ENCODE results near the gene KSR1. TPM values are rescaled to one million over a fixed set of nuclear protein-coding genes. Genes with fewer than 3 reads are reported as not detected.

KSR1 gene
- total RNA-seq, 1 donor from 2014 or later: 90.2 TPM

GRCh38 chr17:27571563-27572352 lies 115.5 kb downstream of the KSR1 start:
- Histone ChIP-seq H3K27ac (ENCODE audit: low read depth, low read length) (no peak overlapping the region), H3K27me3 (ENCODE audit: insufficient read depth, low read length) (no peaks in the 10 kb centered on the region), H3K4me1 (ENCODE audit: insufficient read depth, low read length) (peaks cover 24% of the 10 kb centered on the region), H3K4me3 (ENCODE audit: insufficient read depth, low read depth, low read length) (no peak overlapping the region), H4K20me1 (ENCODE audit: insufficient read depth, low read length) (peaks cover 25% of the 10 kb centered on the region), H2AFZ (ENCODE audit: low read depth, low read length) (no peak overlapping the region), H3K4me2 (ENCODE audit: low read length) (peak overlapping the region; percentile 31), H3K36me3 (ENCODE audit: insufficient read depth, low read length) (no peaks in the 10 kb centered on the region), H3K9ac (ENCODE audit: low read length) (no peak overlapping the region), H3K9me3 (ENCODE audit: insufficient read depth, low read depth, low read length) (no peaks in the 10 kb centered on the region), H3K79me2 (ENCODE audit: insufficient read depth, low read length) (peaks cover 70% of the 10 kb centered on the region)
- Mint-ChIP-seq H3K27ac (ENCODE audit: unreplicated experiment) (peak overlapping the region; percentile 80), H3K27me3 (ENCODE audit: low read depth, unreplicated experiment) (no peaks in the 10 kb centered on the region), H3K4me1 (ENCODE audit: low read depth, unreplicated experiment) (peaks cover 61% of the 10 kb centered on the region), H3K4me3 (ENCODE audit: unreplicated experiment) (peak overlapping the region; percentile 20), H3K36me3 (ENCODE audit: low read depth, unreplicated experiment) (peaks cover 22% of the 10 kb centered on the region), H3K9me3 (ENCODE audit: unreplicated experiment) (no peaks in the 10 kb centered on the region)
- FAIRE-seq (no peak), DNase-seq (ENCODE audit: low read depth) (no peak)
- TF ChIP-seq EZH2 (IDR thresholded peaks at IDR 0.05; ENCODE audit: insufficient read depth, low read length): no peak
- TF ChIP-seq, protein P1, sequence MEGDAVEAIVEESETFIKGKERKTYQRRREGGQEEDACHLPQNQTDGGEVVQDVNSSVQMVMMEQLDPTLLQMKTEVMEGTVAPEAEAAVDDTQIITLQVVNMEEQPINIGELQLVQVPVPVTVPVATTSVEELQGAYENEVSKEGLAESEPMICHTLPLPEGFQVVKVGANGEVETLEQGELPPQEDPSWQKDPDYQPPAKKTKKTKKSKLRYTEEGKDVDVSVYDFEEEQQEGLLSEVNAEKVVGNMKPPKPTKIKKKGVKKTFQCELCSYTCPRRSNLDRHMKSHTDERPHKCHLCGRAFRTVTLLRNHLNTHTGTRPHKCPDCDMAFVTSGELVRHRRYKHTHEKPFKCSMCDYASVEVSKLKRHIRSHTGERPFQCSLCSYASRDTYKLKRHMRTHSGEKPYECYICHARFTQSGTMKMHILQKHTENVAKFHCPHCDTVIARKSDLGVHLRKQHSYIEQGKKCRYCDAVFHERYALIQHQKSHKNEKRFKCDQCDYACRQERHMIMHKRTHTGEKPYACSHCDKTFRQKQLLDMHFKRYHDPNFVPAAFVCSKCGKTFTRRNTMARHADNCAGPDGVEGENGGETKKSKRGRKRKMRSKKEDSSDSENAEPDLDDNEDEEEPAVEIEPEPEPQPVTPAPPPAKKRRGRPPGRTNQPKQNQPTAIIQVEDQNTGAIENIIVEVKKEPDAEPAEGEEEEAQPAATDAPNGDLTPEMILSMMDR (IDR thresholded peaks at IDR 0.05; ENCODE audit: insufficient read depth, low read depth, low read length): no peak

DNA sequence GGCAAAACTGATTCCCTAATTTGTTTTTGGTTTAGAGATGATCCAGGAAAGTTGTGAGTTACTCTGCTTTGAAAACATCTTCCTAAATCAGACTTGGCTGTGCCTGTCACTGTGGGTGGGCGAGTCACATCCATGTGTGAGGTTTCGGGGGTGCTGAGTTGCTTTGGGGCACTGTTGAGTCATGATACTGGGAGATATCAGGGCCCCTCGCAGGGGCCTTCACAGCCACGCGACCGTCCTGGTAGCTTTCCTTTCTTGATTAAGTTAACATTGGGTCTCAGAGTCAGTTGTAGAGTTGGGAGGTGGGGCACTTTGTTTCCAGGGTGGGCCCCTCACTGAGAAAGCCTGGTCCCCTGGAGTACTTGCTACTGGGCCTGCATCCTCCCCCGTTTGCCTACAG lies 116.4 kb downstream of the KSR1 start:
- no peaks in the 10 kb centered on the region for H3K27me3 Mint-ChIP-seq (ENCODE audit: low read depth, unreplicated experiment)
- H3K4me1 Mint-ChIP-seq (ENCODE audit: low read depth, unreplicated experiment): peaks cover 63% of the 10 kb centered on the region
- peak overlapping the region; percentile 31 for H3K4me2 ChIP-seq (ENCODE audit: low read length)

More for the DNA sequence above, 116.4 kb downstream of the KSR1 start:
- DNase-seq (ENCODE audit: low read depth) (no peak), FAIRE-seq (no peak)
- H3K27ac ChIP-seq (ENCODE audit: low read depth, low read length): no peak overlapping the region
- no peak overlapping the region for H3K9ac ChIP-seq (ENCODE audit: low read length)
- peaks cover 70% of the 10 kb centered on the region for H3K79me2 ChIP-seq (ENCODE audit: insufficient read depth, low read length)
- no peak for TF ChIP-seq EZH2 (IDR thresholded peaks at IDR 0.05; ENCODE audit: insufficient read depth, low read length)
- TF ChIP-seq, protein P1 (IDR thresholded peaks at IDR 0.05; ENCODE audit: insufficient read depth, low read depth, low read length): no peak
- H3K27ac Mint-ChIP-seq (ENCODE audit: unreplicated experiment): peak overlapping the region; percentile 43
- H4K20me1 ChIP-seq (ENCODE audit: insufficient read depth, low read length): peaks cover 22% of the 10 kb centered on the region
- H2AFZ ChIP-seq (ENCODE audit: low read depth, low read length): no peak overlapping the region
- no peaks in the 10 kb centered on the region for H3K9me3 Mint-ChIP-seq (ENCODE audit: unreplicated experiment)
- H3K4me3 ChIP-seq (ENCODE audit: insufficient read depth, low read depth, low read length): no peak overlapping the region
- H3K4me1 ChIP-seq (ENCODE audit: insufficient read depth, low read length): peaks cover 33% of the 10 kb centered on the region
- H3K27me3 ChIP-seq (ENCODE audit: insufficient read depth, low read length): no peaks in the 10 kb centered on the region
- H3K4me3 Mint-ChIP-seq (ENCODE audit: unreplicated experiment): no peak overlapping the region
- peaks cover 19% of the 10 kb centered on the region for H3K36me3 Mint-ChIP-seq (ENCODE audit: low read depth, unreplicated experiment)
- no peaks in the 10 kb centered on the region for H3K36me3 ChIP-seq (ENCODE audit: insufficient read depth, low read length)
- H3K9me3 ChIP-seq (ENCODE audit: insufficient read depth, low read depth, low read length): no peaks in the 10 kb centered on the region
